Loucy (cell line): ENCODE results near the gene TNFAIP8L2.

ENCODE experiments used
- EZH2phosphoT487 ChIP-seq: fragments of 200-600 bp; IDR thresholded peaks from 2 replicates; pipeline ENCODE4 v1.6.1; 2018; ENCODE audit warnings: antibody characterized with exemption, mild to moderate bottlenecking, moderate library complexity, borderline replicate concordance
- TF ChIP-seq, protein P1 (sequence below): fragments of 200-600 bp; sonication (generic); conservative IDR thresholded peaks from 2 replicates; pipeline ENCODE4 v1.5.1; 2014; ENCODE audit warnings: mild to moderate bottlenecking, antibody characterized with exemption, low read length

GRCh38 chr1:151167116-151167515 lies 10.7 kb downstream of the TNFAIP8L2 start:
- TF ChIP-seq, protein P1, sequence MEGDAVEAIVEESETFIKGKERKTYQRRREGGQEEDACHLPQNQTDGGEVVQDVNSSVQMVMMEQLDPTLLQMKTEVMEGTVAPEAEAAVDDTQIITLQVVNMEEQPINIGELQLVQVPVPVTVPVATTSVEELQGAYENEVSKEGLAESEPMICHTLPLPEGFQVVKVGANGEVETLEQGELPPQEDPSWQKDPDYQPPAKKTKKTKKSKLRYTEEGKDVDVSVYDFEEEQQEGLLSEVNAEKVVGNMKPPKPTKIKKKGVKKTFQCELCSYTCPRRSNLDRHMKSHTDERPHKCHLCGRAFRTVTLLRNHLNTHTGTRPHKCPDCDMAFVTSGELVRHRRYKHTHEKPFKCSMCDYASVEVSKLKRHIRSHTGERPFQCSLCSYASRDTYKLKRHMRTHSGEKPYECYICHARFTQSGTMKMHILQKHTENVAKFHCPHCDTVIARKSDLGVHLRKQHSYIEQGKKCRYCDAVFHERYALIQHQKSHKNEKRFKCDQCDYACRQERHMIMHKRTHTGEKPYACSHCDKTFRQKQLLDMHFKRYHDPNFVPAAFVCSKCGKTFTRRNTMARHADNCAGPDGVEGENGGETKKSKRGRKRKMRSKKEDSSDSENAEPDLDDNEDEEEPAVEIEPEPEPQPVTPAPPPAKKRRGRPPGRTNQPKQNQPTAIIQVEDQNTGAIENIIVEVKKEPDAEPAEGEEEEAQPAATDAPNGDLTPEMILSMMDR = no peak
- TF ChIP-seq EZH2phosphoT487 = no peak
